Upper lobe of left lung (tissue), 4 donors: Measurements from ENCODE around the gene PSG2.

Experiments used
- CTCF ChIP-seq, 6 experiments: fragments of 450-650 bp in 4 of 6; fragments of 200-600 bp in 2 of 6; sonication (generic) in 2 of 6; IDR thresholded peaks; one replicate each; pipeline ENCODE4 v1.5.1; 2016 to 2019; ENCODE audit warnings: antibody characterized with exemption in 6 of 6
- EP300 ChIP-seq, 4 donors: sonication (generic); formaldehyde crosslinking; IDR thresholded peaks; one replicate each; pipeline ENCODE4 v1.5.1; 2017; ENCODE audit warnings: antibody characterized with exemption in 4 of 4, control low read depth in 2 of 4
- POLR2A ChIP-seq, 4 donors: fragments of 450-650 bp; IDR thresholded peaks; one replicate each; pipeline ENCODE4 v1.5.1; 2016 to 2017; ENCODE audit warnings: antibody characterized with exemption in 4 of 4, mild to moderate bottlenecking in 2 of 4

- TF ChIP-seq POLR2A (IDR thresholded peaks at IDR 0.05) (no peak), CTCF (IDR thresholded peaks at IDR 0.05) (no peak), EP300 (IDR thresholded peaks at IDR 0.05) (no peak)
These were observed 44.2 kb upstream of the PSG2 start for GRCh38 chr19:43126720-43127119.
